Hepatocyte (in vitro differentiated cells): ENCODE measurements around the gene ZNRF3. TPM values are rescaled to one million over a fixed set of nuclear protein-coding genes. Genes with fewer than 3 reads are reported as not detected.

ENCODE experiments used
- DNase-seq: peaks from one replicate; pipeline ENCODE4 v3.0.0-alpha.2; 2016; ENCODE audit warnings: low spot score
- H2AFZ ChIP-seq: fragments of 200-600 bp; sonication (generic); 2 replicates; pipeline ENCODE4 v1.6.0; 2016; ENCODE audit warnings: antibody characterized with exemption, mild to moderate bottlenecking
- H3K27ac ChIP-seq: fragments of 200-600 bp; sonication (generic); 2 replicates; pipeline ENCODE4 v1.5.1; 2016; ENCODE audit warnings: mild to moderate bottlenecking
- H3K27me3 ChIP-seq: fragments of 200-600 bp; sonication (generic); 2 replicates; pipeline ENCODE4 v1.6.1; 2016
- H3K36me3 ChIP-seq: fragments of 200-600 bp; sonication (generic); replicated peaks from 2 replicates; pipeline ENCODE4 v1.5.1; 2016; ENCODE audit warnings: low read depth; ENCODE audit not compliant: insufficient read depth
- H3K4me1 ChIP-seq: fragments of 200-600 bp; sonication (generic); 2 replicates; pipeline ENCODE4 v1.5.1; 2016; ENCODE audit warnings: mild to moderate bottlenecking, moderate library complexity; ENCODE audit not compliant: insufficient read depth
- H3K4me2 ChIP-seq: fragments of 200-600 bp; sonication (generic); 2 replicates; pipeline ENCODE4 v1.6.0; 2016
- H3K4me3 ChIP-seq: fragments of 200-600 bp; sonication (generic); 2 replicates; pipeline ENCODE4 v1.5.1; 2016; ENCODE audit warnings: mild to moderate bottlenecking
- H3K79me2 ChIP-seq: fragments of 200-600 bp; sonication (generic); 2 replicates; pipeline ENCODE4 v1.6.0; 2017; ENCODE audit warnings: mild to moderate bottlenecking
- H3K9me2 ChIP-seq: fragments of 200-600 bp; sonication (generic); replicated peaks from 2 replicates; pipeline ENCODE4 v1.6.0; 2017; ENCODE audit warnings: mild to moderate bottlenecking; ENCODE audit not compliant: insufficient read depth
- H3K9me3 ChIP-seq: fragments of 200-600 bp; sonication (generic); 2 replicates; pipeline ENCODE4 v1.5.1; 2016; ENCODE audit warnings: low read depth, mild to moderate bottlenecking
- H4K20me1 ChIP-seq: fragments of 200-600 bp; sonication (generic); 2 replicates; pipeline ENCODE4 v1.6.0; 2016; ENCODE audit warnings: mild to moderate bottlenecking; ENCODE audit not compliant: insufficient read depth, poor library complexity, severe bottlenecking
- CTCF ChIP-seq: fragments of 200-600 bp; sonication (generic); IDR thresholded peaks from 2 replicates; pipeline ENCODE4 v1.5.1; 2016; ENCODE audit warnings: antibody characterized with exemption, mild to moderate bottlenecking; ENCODE audit not compliant: poor library complexity
- EZH2 ChIP-seq: fragments of 200-600 bp; sonication (generic); IDR thresholded peaks from 2 replicates; pipeline ENCODE4 v1.6.1; 2016; ENCODE audit warnings: antibody characterized with exemption, mild to moderate bottlenecking, borderline replicate concordance
- EZH2phosphoT487 ChIP-seq: fragments of 200-600 bp; sonication (generic); IDR thresholded peaks from one replicate; pipeline ENCODE4 v1.6.1; 2018; ENCODE audit warnings: antibody characterized with exemption, mild to moderate bottlenecking, low read depth, moderate library complexity; ENCODE audit not compliant: unreplicated experiment, severe bottlenecking
- WGBS: methylation state at CpG from one replicate; pipeline ENCODE4 v1.1.6; 2016; ENCODE audit warnings: low lambda C conversion rate; ENCODE audit errors: missing lambda C conversion rate; 5-methylcytosine and 5-hydroxymethylcytosine counted together
- polyA plus RNA-seq: library from polyadenylated mRNA; unstranded; fragments of >200 nt; fragmentation: Nextera tagmentation; extraction: Ambion mirVana; gene quantifications from 2 replicates; pipeline ENCODE4 v1.2.1, GENCODE V29; 2016
- total RNA-seq: library from RNA; depleted of rRNA; stranded (reverse); fragments of >200 nt; gene quantifications from 2 replicates; pipeline ENCODE4 v1.2.3, GENCODE V29; 2014

Gene ZNRF3
- total and polyA plus RNA-seq, 2 experiments from 2014 or later: 8.9 to 14.7 TPM

- H3K4me3 ChIP-seq: no peak overlapping the region
- no peaks in the 10 kb centered on the region for H4K20me1 ChIP-seq
- H3K27ac ChIP-seq: no peak overlapping the region
- H3K9me3 ChIP-seq: no peaks in the 10 kb centered on the region
- no peak overlapping the region for H3K4me2 ChIP-seq
- H3K79me2 ChIP-seq: no peaks in the 10 kb centered on the region
- no peak overlapping the region for H2AFZ ChIP-seq
- peaks cover 17% of the 10 kb centered on the region for H3K4me1 ChIP-seq
- WGBS: 74% methylated on average over 4 of the region's 4 CpGs
- TF ChIP-seq EZH2phosphoT487 (no peak), CTCF (no peak), EZH2 (no peak)
- H3K36me3 ChIP-seq: no peaks in the 10 kb centered on the region
- no peak for DNase-seq
- H3K9me2 ChIP-seq: no peaks in the 10 kb centered on the region
- H3K27me3 ChIP-seq: no peaks in the 10 kb centered on the region
These were observed 208.9 kb downstream of the ZNRF3 start for GRCh38 chr22:29092243-29092642.

GRCh38 chr22:29093030-29093429 lies 209.7 kb downstream of the ZNRF3 start:
- no peak overlapping the region for H3K4me3 ChIP-seq
- DNase-seq: no peak
- H3K9me3 ChIP-seq: no peaks in the 10 kb centered on the region
- no peak overlapping the region for H2AFZ ChIP-seq
- no peaks in the 10 kb centered on the region for H3K36me3 ChIP-seq
- no peaks in the 10 kb centered on the region for H3K9me2 ChIP-seq
- WGBS: 89% methylated on average over 1 of the region's 1 CpG
- no peak overlapping the region for H3K4me2 ChIP-seq
- H3K27me3 ChIP-seq: no peaks in the 10 kb centered on the region
- no peak overlapping the region for H3K27ac ChIP-seq
- peaks cover 19% of the 10 kb centered on the region for H3K4me1 ChIP-seq
- no peak for TF ChIP-seq EZH2
- TF ChIP-seq EZH2phosphoT487: no peak
- no peak for TF ChIP-seq CTCF
- H4K20me1 ChIP-seq: no peaks in the 10 kb centered on the region
- H3K79me2 ChIP-seq: no peaks in the 10 kb centered on the region

GRCh38 chr22:29093501-29094300 lies 210.3 kb downstream of the ZNRF3 start:
- H3K79me2 ChIP-seq: no peaks in the 10 kb centered on the region
- no peaks in the 10 kb centered on the region for H3K27me3 ChIP-seq
- no peaks in the 10 kb centered on the region for H4K20me1 ChIP-seq
- no peak for DNase-seq
- no peak overlapping the region for H3K4me2 ChIP-seq
- no peaks in the 10 kb centered on the region for H3K9me3 ChIP-seq
- no peak overlapping the region for H3K4me3 ChIP-seq
- no peak for TF ChIP-seq CTCF
- H2AFZ ChIP-seq: no peak overlapping the region
- H3K9me2 ChIP-seq: no peaks in the 10 kb centered on the region
- 59% methylated on average over 4 of the region's 4 CpGs for WGBS
- peaks cover 19% of the 10 kb centered on the region for H3K4me1 ChIP-seq
- no peaks in the 10 kb centered on the region for H3K36me3 ChIP-seq
- no peak overlapping the region for H3K27ac ChIP-seq
